Nephron progenitor cell (in vitro differentiated cells): Measurements from ENCODE around the gene AARS2.

Experiments used
- DNase-seq: peaks from one replicate; pipeline ENCODE4 v3.0.0; 2021
- H3K27ac Mint-ChIP-seq: 2 replicates; pipeline ENCODE4 v1.8.0; 2021; ENCODE audit warnings: mild to moderate bottlenecking, moderate library complexity, mixed read lengths
- H3K27me3 Mint-ChIP-seq: 2 replicates; pipeline ENCODE4 v1.8.0; 2021; ENCODE audit warnings: mild to moderate bottlenecking, low read depth, mixed read lengths; ENCODE audit not compliant: poor library complexity
- H3K36me3 Mint-ChIP-seq: 2 replicates; pipeline ENCODE4 v1.8.0; 2021; ENCODE audit warnings: low read depth, mixed read lengths
- H3K4me1 Mint-ChIP-seq: 2 replicates; pipeline ENCODE4 v1.8.0; 2021; ENCODE audit warnings: mixed read lengths
- H3K4me3 Mint-ChIP-seq: 2 replicates; pipeline ENCODE4 v1.8.0; 2021; ENCODE audit warnings: mild to moderate bottlenecking, moderate library complexity, mixed read lengths
- H3K9me3 Mint-ChIP-seq: 2 replicates; pipeline ENCODE4 v1.8.0; 2021; ENCODE audit warnings: mild to moderate bottlenecking, moderate library complexity, mixed read lengths
- CTCF ChIP-seq: fragments of 200-600 bp; sonication (generic); IDR thresholded peaks from 2 replicates; pipeline ENCODE4 v1.5.0; 2021; ENCODE audit warnings: antibody characterized with exemption

AARS2 gene

DNA sequence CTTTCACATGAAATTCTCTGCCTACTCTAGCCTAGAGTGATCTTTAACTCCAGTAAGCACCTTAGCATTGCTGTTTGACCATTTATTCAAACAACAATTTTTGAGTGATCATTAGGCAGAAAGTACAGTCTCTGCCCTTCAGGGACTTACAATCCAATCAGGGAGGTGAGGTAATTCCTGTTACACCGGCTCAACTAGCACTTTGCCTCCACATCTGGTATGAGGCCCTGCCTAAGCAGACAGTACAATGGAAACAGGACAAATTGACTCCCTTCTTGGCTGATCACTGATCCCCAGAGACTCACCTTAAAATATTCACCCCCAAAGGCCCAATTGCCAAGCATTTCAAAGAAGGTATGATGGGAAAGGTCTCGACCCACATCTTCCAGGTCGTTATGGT, 1.4 kb downstream of the AARS2 start:
- TF ChIP-seq CTCF, result no peak
- peaks cover 6% of the 10 kb centered on the region for H3K27me3 Mint-ChIP-seq
- peak overlapping the region; percentile 98 for H3K4me3 Mint-ChIP-seq
- no peak for DNase-seq
- H3K9me3 Mint-ChIP-seq, result no peaks in the 10 kb centered on the region
- peaks cover 39% of the 10 kb centered on the region for H3K36me3 Mint-ChIP-seq
- no peak overlapping the region for H3K27ac Mint-ChIP-seq
- H3K4me1 Mint-ChIP-seq, result peaks cover 21% of the 10 kb centered on the region

- no peaks in the 10 kb centered on the region for H3K9me3 Mint-ChIP-seq
- peaks cover 21% of the 10 kb centered on the region for H3K4me1 Mint-ChIP-seq
- peak overlapping the region; percentile 98 for H3K4me3 Mint-ChIP-seq
- no peak for DNase-seq
- no peak overlapping the region for H3K27ac Mint-ChIP-seq
- peaks cover 39% of the 10 kb centered on the region for H3K36me3 Mint-ChIP-seq
- TF ChIP-seq CTCF, result no peak
- H3K27me3 Mint-ChIP-seq, result peaks cover 6% of the 10 kb centered on the region
Measured at GRCh38 chr6:44311304-44311703, 1.8 kb downstream of the AARS2 start.

DNA sequence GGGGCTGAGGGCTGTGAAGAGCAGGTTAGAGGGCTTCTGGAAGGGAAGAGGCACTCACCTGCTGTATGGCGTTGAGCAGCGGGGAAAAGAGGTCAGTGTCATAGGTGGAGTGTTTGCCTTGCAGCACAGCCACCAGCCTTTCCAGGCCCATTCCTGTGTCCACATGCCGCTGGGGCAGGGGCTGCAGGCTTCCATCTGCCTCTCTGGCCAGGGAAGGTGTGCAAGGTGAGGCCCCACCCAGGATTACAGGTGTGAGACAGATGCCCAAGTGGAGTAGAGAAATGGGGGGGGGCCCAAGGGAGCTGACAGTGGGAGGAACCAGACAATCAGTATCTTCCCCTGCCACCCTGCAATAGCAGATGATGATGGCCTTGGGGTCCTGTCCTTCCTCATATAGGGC, 2.9 kb downstream of the AARS2 start:
- Mint-ChIP-seq H3K36me3 (peaks cover 45% of the 10 kb centered on the region), H3K4me3 (no peak overlapping the region), H3K4me1 (peaks cover 28% of the 10 kb centered on the region), H3K9me3 (no peaks in the 10 kb centered on the region), H3K27ac (no peak overlapping the region), H3K27me3 (peaks cover 2% of the 10 kb centered on the region)
- DNase-seq, result no peak
- no peak for TF ChIP-seq CTCF

DNA sequence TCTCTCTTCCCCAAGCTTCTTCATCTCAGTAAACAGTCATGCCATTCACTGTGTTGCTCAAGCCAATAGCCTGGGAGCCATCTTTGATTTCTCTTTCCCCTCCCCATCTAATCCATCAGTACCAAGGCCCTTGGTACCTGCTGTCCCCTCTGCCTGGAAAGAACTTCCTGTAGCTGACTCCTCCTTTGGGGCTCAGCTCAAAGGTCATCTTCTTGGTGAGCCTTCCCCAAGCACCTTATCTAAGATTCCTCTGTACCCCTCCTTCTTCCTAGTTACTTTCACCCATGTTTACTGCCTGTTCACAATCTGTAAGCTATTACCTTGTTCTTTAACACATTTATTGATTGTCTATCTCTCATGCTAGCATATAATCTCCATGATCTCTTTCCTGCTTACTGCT, 3.5 kb downstream of the AARS2 start:
- no peaks in the 10 kb centered on the region for H3K27me3 Mint-ChIP-seq
- no peak overlapping the region for H3K27ac Mint-ChIP-seq
- H3K4me1 Mint-ChIP-seq, result peaks cover 29% of the 10 kb centered on the region
- H3K9me3 Mint-ChIP-seq, result no peaks in the 10 kb centered on the region
- DNase-seq, result no peak
- H3K36me3 Mint-ChIP-seq, result peaks cover 45% of the 10 kb centered on the region
- no peak overlapping the region for H3K4me3 Mint-ChIP-seq
- no peak for TF ChIP-seq CTCF

DNA sequence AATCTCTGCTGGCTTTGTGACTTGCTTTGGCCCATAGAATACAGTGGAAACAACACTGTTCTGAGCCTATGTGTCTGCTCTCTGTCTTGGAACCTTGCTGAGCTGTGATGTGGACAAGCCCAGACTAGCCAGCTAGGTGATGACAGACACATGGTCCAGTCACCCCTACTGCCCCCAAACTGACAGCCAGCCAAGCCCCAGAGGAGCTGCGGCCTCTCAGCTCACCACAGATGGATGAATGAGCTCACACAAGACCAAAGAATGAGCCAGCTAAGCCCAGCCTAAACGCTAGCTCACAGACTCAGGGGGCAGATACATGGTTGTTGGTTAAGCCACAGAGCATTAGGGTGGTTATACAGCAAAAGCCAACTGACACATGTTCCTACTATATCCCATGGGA, 4.1 kb downstream of the AARS2 start:
- DNase-seq, result no peak
- Mint-ChIP-seq H3K36me3 (peaks cover 45% of the 10 kb centered on the region), H3K4me3 (no peak overlapping the region), H3K4me1 (peaks cover 29% of the 10 kb centered on the region), H3K27ac (no peak overlapping the region), H3K9me3 (no peaks in the 10 kb centered on the region), H3K27me3 (no peaks in the 10 kb centered on the region)
- TF ChIP-seq CTCF, result no peak

GRCh38 chr6:44307217-44307616, 5.9 kb downstream of the AARS2 start:
- Mint-ChIP-seq H3K4me1 (peaks cover 21% of the 10 kb centered on the region), H3K27ac (no peak overlapping the region), H3K9me3 (no peaks in the 10 kb centered on the region), H3K27me3 (no peaks in the 10 kb centered on the region), H3K4me3 (no peak overlapping the region), H3K36me3 (peaks cover 56% of the 10 kb centered on the region)
- TF ChIP-seq CTCF, result no peak
- no peak for DNase-seq
